ENCODE results near the gene EXOC6B. TPM values are rescaled to one million over a fixed set of nuclear protein-coding genes. Genes with fewer than 3 reads are reported as not detected.

EXOC6B gene
- total and polyA plus RNA-seq, 8 donors, result 3.4 to 57.2 (median 27.1) TPM

DNA sequence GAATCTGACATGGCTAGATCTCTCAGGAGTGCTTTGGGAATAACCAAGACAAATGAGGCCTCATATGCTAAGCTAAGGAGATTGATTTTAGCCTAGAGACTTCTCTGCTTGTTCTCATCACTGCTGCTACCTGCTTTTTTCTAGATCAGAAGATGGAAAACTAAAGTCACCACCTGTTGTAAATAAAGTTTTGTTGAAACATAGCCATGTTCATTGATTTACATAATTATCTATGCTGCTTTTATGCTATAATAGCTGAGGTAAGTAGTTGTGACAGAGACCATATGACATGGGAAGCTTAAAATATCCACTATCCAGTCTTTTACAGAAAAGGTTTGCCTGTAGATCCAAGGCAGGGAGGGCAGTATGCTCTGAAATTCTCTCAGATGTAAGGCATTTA lies 632.1 kb downstream of the EXOC6B start:
- no peaks in the 10 kb centered on the region for H3K27me3 ChIP-seq
- no peaks in the 10 kb centered on the region for H3K36me3 ChIP-seq

DNA sequence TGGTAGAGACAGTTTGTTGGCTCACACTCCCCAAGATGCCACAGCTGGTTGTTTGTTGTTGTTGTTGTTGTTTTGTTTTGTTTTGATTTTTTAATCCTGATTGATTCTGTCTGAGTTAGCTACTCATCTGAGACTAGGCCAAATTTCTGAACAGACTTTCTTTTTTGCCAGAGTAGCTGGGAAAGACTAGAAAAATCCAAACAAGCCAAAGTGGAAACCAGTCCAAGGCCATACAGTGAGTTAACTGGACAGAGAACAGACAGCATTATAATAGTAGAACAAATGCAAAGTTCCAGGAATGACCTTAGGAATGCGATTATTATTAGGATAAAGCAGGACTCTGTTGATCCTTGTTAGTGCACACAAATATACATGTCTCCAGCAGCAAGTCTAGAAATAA lies 634.4 kb downstream of the EXOC6B start:
- no peak overlapping the region for H3K27ac ChIP-seq
- TF ChIP-seq POLR2AphosphoS5 (IDR thresholded peaks at IDR 0.05) (no peak), EP300 (IDR thresholded peaks at IDR 0.05) (no peak), POLR2A (IDR thresholded peaks at IDR 0.05) (no peak)
- TF ChIP-seq, protein P1, sequence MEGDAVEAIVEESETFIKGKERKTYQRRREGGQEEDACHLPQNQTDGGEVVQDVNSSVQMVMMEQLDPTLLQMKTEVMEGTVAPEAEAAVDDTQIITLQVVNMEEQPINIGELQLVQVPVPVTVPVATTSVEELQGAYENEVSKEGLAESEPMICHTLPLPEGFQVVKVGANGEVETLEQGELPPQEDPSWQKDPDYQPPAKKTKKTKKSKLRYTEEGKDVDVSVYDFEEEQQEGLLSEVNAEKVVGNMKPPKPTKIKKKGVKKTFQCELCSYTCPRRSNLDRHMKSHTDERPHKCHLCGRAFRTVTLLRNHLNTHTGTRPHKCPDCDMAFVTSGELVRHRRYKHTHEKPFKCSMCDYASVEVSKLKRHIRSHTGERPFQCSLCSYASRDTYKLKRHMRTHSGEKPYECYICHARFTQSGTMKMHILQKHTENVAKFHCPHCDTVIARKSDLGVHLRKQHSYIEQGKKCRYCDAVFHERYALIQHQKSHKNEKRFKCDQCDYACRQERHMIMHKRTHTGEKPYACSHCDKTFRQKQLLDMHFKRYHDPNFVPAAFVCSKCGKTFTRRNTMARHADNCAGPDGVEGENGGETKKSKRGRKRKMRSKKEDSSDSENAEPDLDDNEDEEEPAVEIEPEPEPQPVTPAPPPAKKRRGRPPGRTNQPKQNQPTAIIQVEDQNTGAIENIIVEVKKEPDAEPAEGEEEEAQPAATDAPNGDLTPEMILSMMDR (IDR thresholded peaks at IDR 0.05), result no peak
- no peaks in the 10 kb centered on the region for H3K4me1 ChIP-seq
- no peak overlapping the region for H3K4me3 ChIP-seq
- H3K9me3 ChIP-seq, result peaks cover 0 to 9% (median 0%) of the 10 kb centered on the region in 4 donors
- WGBS, 5 donors, result 65 to 89% (median 80%) methylated on average over 1 of the region's 1 CpG
- H3K36me3 ChIP-seq, result peaks cover 0 to 7% (median 2%) of the 10 kb centered on the region in 4 donors
- intact Hi-C loops (cut with DNase I; ENCODE audit: low total_unique reads), result no loop called here
- no peak for DNase-seq
- H3K27me3 ChIP-seq, result no peaks in the 10 kb centered on the region

More for the DNA sequence above, 632.1 kb downstream of the EXOC6B start:
- DNase-seq, result no peak
- Histone ChIP-seq H3K27ac (no peak overlapping the region), H3K4me3 (no peak overlapping the region), H3K4me1 (peaks cover 0 to 8% (median 2%) of the 10 kb centered on the region in 4 donors), H3K9me3 (no peaks in the 10 kb centered on the region)
- intact Hi-C loops (cut with DNase I; ENCODE audit: low total_unique reads), result no loop called here
- TF ChIP-seq POLR2A (IDR thresholded peaks at IDR 0.05), result no peak
- TF ChIP-seq, protein P1 (IDR thresholded peaks at IDR 0.05), result no peak
- no peak for TF ChIP-seq EP300 (IDR thresholded peaks at IDR 0.05)
- TF ChIP-seq POLR2AphosphoS5 (IDR thresholded peaks at IDR 0.05), result no peak

DNA sequence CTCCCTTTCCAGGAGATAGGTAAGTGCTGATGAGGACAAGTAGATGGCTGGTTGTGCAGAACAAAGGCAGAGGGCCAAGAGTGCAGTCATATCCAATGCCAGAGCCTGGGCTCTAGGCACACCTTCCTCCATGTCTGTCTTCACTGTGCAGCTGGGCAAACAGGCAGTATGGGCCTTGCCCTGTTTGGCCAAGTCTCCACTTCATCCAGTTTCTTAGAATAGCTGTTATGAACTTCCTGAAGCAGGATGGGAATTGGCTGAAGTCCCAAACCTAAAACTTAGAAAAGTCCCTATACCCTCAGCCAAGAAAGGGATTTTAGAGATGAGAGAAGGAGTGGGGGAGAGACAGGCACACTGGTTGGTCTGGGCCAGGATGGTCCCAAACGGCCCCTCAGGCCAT lies 640.6 kb downstream of the EXOC6B start:
- peak in 1 of 2 donors; percentile 41 for DNase-seq
- H3K36me3 ChIP-seq, result peaks cover 0 to 7% (median 2%) of the 10 kb centered on the region in 4 donors
- H3K27me3 ChIP-seq, result no peaks in the 10 kb centered on the region
- H3K9me3 ChIP-seq, result peaks cover 0 to 9% (median 0%) of the 10 kb centered on the region in 4 donors
- intact Hi-C loops (cut with DNase I; ENCODE audit: low total_unique reads), result no loop called here
- TF ChIP-seq POLR2A (IDR thresholded peaks at IDR 0.05) (no peak), EP300 (IDR thresholded peaks at IDR 0.05) (no peak)
- H3K4me3 ChIP-seq, result no peak overlapping the region
- WGBS, 5 donors, result 46 to 84% (median 74%) methylated on average over 1 of the region's 1 CpG
- peaks cover 0 to 11% (median 7%) of the 10 kb centered on the region in 4 donors for H3K4me1 ChIP-seq
- H3K27ac ChIP-seq, result no peak overlapping the region

DNA sequence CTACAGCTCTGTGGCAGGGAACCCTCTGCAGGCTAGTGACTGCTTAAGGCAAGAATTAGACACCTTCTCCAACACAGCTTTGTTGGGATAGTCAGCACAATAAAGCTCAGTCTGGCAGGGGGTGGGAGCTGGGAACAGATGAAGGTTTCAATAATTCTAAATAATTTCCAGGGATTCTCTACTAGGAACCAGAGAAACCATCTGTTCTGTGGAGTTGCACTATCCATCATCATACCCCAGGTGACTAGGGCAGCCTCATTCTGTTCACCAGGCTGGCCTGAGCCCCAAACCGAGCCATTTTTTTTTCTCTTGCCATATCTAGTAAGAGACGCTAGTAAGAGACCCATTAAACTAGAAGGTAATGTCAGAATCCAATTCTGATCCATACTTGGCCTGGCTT lies 642.4 kb downstream of the EXOC6B start:
- H3K27ac ChIP-seq, result peak overlapping the region in 1 of 5 donors; percentile 18
- peaks cover 0 to 9% (median 0%) of the 10 kb centered on the region in 4 donors for H3K9me3 ChIP-seq
- H3K4me3 ChIP-seq, result no peak overlapping the region
- no peaks in the 10 kb centered on the region for H3K27me3 ChIP-seq
- peaks cover 0 to 11% (median 7%) of the 10 kb centered on the region in 4 donors for H3K4me1 ChIP-seq
- H3K36me3 ChIP-seq, result peaks cover 5 to 20% (median 14%) of the 10 kb centered on the region in 4 donors
- no peak for DNase-seq
- 92 to 99% (median 96%) methylated on average over 2 of the region's 2 CpGs for WGBS, 5 donors
- intact Hi-C loops (cut with DNase I; ENCODE audit: low total_unique reads), result no loop called here
- TF ChIP-seq, protein P1 (IDR thresholded peaks at IDR 0.05), result no peak
- TF ChIP-seq POLR2AphosphoS5 (IDR thresholded peaks at IDR 0.05) (no peak), POLR2A (IDR thresholded peaks at IDR 0.05) (no peak), EP300 (IDR thresholded peaks at IDR 0.05) (no peak)

DNA sequence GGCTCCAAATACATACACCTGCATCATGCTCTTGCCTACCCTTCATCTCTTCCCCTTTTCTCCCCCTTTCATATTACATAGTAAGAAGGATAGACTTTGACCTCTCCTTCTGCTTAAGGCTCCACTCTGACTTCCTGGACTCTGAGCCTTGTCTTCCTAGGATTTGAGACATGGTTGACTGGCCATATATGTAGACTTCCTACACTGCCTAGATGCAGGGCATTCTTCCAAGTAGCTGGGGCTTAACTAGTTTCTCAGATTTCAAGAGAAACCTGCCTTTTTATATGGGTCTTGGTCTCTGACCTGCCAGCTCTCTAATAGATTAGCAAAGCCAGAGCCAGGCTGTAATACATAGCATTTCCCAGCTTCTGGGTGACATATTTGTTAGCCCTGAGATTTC lies 642.8 kb downstream of the EXOC6B start:
- H3K27ac ChIP-seq, result peak overlapping the region in 1 of 5 donors; percentile 18
- TF ChIP-seq POLR2A (IDR thresholded peaks at IDR 0.05), result no peak
- TF ChIP-seq, protein P1 (IDR thresholded peaks at IDR 0.05), result no peak
- TF ChIP-seq POLR2AphosphoS5 (IDR thresholded peaks at IDR 0.05), result no peak
- DNase-seq, result peak in 1 of 2 donors; percentile 14
- peaks cover 0 to 7% (median 0%) of the 10 kb centered on the region in 4 donors for H3K9me3 ChIP-seq
- peaks cover 0 to 11% (median 7%) of the 10 kb centered on the region in 4 donors for H3K4me1 ChIP-seq
- H3K36me3 ChIP-seq, result peaks cover 5 to 25% (median 18%) of the 10 kb centered on the region in 4 donors
- H3K27me3 ChIP-seq, result no peaks in the 10 kb centered on the region
- no peak overlapping the region for H3K4me3 ChIP-seq
- intact Hi-C loops (cut with DNase I; ENCODE audit: low total_unique reads), result no loop called here

All from stomach (tissue), 9 donors.